ENCODE measurements around the gene REL. TPM values are rescaled to one million over a fixed set of nuclear protein-coding genes. Genes with fewer than 3 reads are reported as not detected.

REL gene
- total RNA-seq, 1 experiment from 2014 or later, result 10.2 TPM

DNA sequence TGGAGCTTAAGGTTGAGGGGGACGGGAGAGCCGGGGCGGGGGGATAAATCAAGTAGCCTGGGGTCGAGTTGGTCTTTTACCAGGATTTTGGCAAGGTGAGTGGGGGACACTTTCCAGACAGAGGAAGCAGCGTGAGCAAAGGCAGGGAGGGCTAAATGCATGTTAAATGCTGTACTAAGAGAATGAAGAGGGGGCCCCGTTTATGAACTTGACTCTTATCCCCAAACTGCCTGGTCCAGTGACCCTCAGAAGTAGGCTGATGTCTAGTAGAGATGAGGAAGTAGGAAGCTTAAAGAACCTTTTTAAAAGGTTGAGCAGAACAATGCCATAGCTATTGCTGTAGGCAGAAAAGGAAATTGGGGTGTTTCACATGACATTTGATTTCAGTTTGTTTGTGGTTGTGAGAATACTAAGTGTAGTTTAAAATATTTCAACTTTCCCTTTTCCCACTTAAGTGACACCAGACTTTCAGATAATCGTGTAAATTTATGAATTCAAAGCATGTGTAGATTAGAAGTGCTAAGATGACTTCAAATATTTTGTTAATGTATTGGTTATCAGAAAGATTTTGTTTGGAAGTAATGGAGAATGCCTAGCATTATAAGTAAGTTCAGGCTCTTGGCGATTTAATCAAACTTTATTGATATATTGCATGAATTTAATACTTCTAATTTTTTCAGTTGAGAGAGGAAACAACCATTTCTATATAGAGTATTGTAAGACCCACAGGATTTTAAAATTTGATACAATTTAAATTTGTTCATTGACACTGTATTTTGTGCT lies 1.8 kb downstream of the REL start (continued):
- TF ChIP-seq EZH2 (IDR thresholded peaks at IDR 0.05) (no peak), TCF7L2 (IDR thresholded peaks at IDR 0.05; ENCODE audit: borderline replicate concordance, extremely low read depth, insufficient read depth, insufficient read length) (no peak), FOSL1 (IDR thresholded peaks at IDR 0.05; ENCODE audit: low read depth) (no peak)

DNA sequence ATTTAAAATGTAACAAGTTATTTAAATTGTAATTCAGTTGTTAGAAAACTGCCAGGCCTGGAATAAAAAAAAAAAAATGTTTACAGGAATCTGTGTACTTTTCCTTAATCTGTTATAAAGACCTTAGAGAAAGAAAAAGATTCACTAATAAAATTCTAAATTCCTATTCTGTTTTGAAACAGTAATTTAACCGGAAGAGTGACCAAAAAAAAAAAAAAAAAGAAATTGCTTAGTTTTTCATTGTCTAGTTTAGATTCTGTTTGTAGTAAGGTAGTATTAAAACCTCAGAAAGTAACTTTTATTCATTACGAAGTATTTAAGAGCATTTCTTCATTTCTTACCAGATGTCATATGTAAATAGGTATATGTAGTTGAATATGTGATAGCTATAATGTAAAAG lies 2.5 kb downstream of the REL start:
- ChIA-PET RAD21 (ENCODE audit: low non-redundant PET in 1 of 2, low total read pairs in 2 of 2, uncharacterized antibody in 2 of 2, unreplicated experiment in 2 of 2) (no interaction called here), POLR2A (no interaction called here), CTCF (no interaction called here)
- H3K9ac ChIP-seq (ENCODE audit: low read length), result no peak overlapping the region
- H3K27me3 ChIP-seq (ENCODE audit: insufficient read depth, low read length), result no peaks in the 10 kb centered on the region
- H3K4me3 ChIP-seq (replicated peaks in 1 of 2; ENCODE audit: low read depth in 1 of 2, low read length in 2 of 2), result no peak overlapping the region
- H3K9me3 ChIP-seq (ENCODE audit: control insufficient read depth in 1 of 2, insufficient read depth in 1 of 2, low read depth in 1 of 2, low read length in 2 of 2), result no peaks in the 10 kb centered on the region
- ATAC-seq (no peak), DNase-seq (ENCODE audit: low read depth, low spot score) (no peak)
- no peak overlapping the region for H2AFZ ChIP-seq (ENCODE audit: low read depth, low read length, poor library complexity, severe bottlenecking)
- H3K4me2 ChIP-seq (ENCODE audit: low read length), result no peak overlapping the region; the same call in 1 of the 2 replicates
- peaks cover 62% of the 10 kb centered on the region for H3K79me2 ChIP-seq (ENCODE audit: insufficient read depth, low read length)
- BruUV-seq (replicated peaks), result no TSS peak
- no peaks in the 10 kb centered on the region for H3K36me3 ChIP-seq (ENCODE audit: control insufficient read depth in 1 of 2, insufficient read depth in 2 of 2, low read length in 2 of 2)
- H3K9me2 ChIP-seq (ENCODE audit: insufficient read depth), result no peaks in the 10 kb centered on the region
- no peaks in the 10 kb centered on the region for H4K20me1 ChIP-seq (ENCODE audit: insufficient read depth)
- intact Hi-C loops (cut with micrococcal nuclease), result loop anchor here (5.0 kb wide), 1 partner anchor 133 kb away; the partner anchor contains the start of genes PEX13 and PUS10
- peaks cover 6 to 19% of the 10 kb centered on the region in 2 experiments; a peak in 3 of 4 replicates for H3K4me1 ChIP-seq (ENCODE audit: control insufficient read depth in 1 of 2, insufficient read depth in 2 of 2, low read length in 2 of 2)
- no peak overlapping the region for H3K27ac ChIP-seq (ENCODE audit: low read depth, low read length)
- TF ChIP-seq, protein P1, sequence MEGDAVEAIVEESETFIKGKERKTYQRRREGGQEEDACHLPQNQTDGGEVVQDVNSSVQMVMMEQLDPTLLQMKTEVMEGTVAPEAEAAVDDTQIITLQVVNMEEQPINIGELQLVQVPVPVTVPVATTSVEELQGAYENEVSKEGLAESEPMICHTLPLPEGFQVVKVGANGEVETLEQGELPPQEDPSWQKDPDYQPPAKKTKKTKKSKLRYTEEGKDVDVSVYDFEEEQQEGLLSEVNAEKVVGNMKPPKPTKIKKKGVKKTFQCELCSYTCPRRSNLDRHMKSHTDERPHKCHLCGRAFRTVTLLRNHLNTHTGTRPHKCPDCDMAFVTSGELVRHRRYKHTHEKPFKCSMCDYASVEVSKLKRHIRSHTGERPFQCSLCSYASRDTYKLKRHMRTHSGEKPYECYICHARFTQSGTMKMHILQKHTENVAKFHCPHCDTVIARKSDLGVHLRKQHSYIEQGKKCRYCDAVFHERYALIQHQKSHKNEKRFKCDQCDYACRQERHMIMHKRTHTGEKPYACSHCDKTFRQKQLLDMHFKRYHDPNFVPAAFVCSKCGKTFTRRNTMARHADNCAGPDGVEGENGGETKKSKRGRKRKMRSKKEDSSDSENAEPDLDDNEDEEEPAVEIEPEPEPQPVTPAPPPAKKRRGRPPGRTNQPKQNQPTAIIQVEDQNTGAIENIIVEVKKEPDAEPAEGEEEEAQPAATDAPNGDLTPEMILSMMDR (IDR thresholded peaks at IDR 0.05 in 2 of 3, conservative IDR thresholded peaks at IDR 0.05 in 1 of 3; ENCODE audit: borderline replicate concordance in 1 of 3, insufficient read depth in 1 of 3, low read depth in 2 of 3, low read length in 2 of 3), result no peak
- TF ChIP-seq, protein P2, sequence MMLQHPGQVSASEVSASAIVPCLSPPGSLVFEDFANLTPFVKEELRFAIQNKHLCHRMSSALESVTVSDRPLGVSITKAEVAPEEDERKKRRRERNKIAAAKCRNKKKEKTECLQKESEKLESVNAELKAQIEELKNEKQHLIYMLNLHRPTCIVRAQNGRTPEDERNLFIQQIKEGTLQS (IDR thresholded peaks at IDR 0.05), result no peak
- TF ChIP-seq JUND (IDR thresholded peaks at IDR 0.05), result no peak
- TF ChIP-seq SIN3A (IDR thresholded peaks at IDR 0.05; ENCODE audit: low read depth), result no peak
- TF ChIP-seq POLR2A (IDR thresholded peaks at IDR 0.05; ENCODE audit: borderline replicate concordance, extremely low read depth, insufficient read depth, insufficient read length), result no peak
- no peak for TF ChIP-seq CBX3 (IDR thresholded peaks at IDR 0.05; ENCODE audit: low read depth)
- TF ChIP-seq, protein P3, sequence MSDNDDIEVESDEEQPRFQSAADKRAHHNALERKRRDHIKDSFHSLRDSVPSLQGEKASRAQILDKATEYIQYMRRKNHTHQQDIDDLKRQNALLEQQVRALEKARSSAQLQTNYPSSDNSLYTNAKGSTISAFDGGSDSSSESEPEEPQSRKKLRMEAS (IDR thresholded peaks at IDR 0.05), result no peak
- TF ChIP-seq SP1 (IDR thresholded peaks at IDR 0.05; ENCODE audit: low read depth), result no peak
- no peak for TF ChIP-seq ZNF274 (IDR thresholded peaks at IDR 0.05; ENCODE audit: low read depth, low read length)
- TF ChIP-seq YY1 (IDR thresholded peaks at IDR 0.05; ENCODE audit: extremely low read depth, insufficient replicate concordance, low read depth, low read length), result no peak
- TF ChIP-seq EZH2 (IDR thresholded peaks at IDR 0.05), result no peak
- TF ChIP-seq RAD21 (IDR thresholded peaks at IDR 0.05; ENCODE audit: low read depth), result no peak
- TF ChIP-seq, protein P4, sequence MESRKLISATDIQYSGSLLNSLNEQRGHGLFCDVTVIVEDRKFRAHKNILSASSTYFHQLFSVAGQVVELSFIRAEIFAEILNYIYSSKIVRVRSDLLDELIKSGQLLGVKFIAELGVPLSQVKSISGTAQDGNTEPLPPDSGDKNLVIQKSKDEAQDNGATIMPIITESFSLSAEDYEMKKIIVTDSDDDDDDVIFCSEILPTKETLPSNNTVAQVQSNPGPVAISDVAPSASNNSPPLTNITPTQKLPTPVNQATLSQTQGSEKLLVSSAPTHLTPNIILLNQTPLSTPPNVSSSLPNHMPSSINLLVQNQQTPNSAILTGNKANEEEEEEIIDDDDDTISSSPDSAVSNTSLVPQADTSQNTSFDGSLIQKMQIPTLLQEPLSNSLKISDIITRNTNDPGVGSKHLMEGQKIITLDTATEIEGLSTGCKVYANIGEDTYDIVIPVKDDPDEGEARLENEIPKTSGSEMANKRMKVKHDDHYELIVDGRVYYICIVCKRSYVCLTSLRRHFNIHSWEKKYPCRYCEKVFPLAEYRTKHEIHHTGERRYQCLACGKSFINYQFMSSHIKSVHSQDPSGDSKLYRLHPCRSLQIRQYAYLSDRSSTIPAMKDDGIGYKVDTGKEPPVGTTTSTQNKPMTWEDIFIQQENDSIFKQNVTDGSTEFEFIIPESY (IDR thresholded peaks at IDR 0.05; ENCODE audit: extremely low read depth, insufficient replicate concordance, low read length), result no peak
- no peak for TF ChIP-seq FOSL1 (IDR thresholded peaks at IDR 0.05; ENCODE audit: low read depth)
- TF ChIP-seq ELF1 (IDR thresholded peaks at IDR 0.05; ENCODE audit: borderline replicate concordance, low read depth), result no peak
- TF ChIP-seq ZFX (IDR thresholded peaks at IDR 0.05), result no peak
- no peak for TF ChIP-seq EGR1 (IDR thresholded peaks at IDR 0.05; ENCODE audit: low read depth)
- no peak for TF ChIP-seq EZH2phosphoT487 (IDR thresholded peaks at IDR 0.05; ENCODE audit: borderline replicate concordance)
